Esophagus muscularis mucosa (tissue), 4 donors: Measurements from ENCODE around the gene PIGC.

Experiments used
- CTCF ChIP-seq, 3 experiments: fragments of 200-600 bp in 2 of 3; fragments of 450-650 bp in 1 of 3; sonication (generic) in 2 of 3; IDR thresholded peaks; one replicate each; pipeline ENCODE4 v1.5.1; 2017 to 2019; ENCODE audit warnings: antibody characterized with exemption in 3 of 3, mild to moderate bottlenecking in 2 of 3, moderate library complexity in 1 of 3
- EP300 ChIP-seq: sonication (generic); formaldehyde crosslinking; IDR thresholded peaks from one replicate; pipeline ENCODE4 v1.6.1; 2017; ENCODE audit warnings: antibody characterized with exemption
- POLR2A ChIP-seq: fragments of 450-650 bp; IDR thresholded peaks from one replicate; pipeline ENCODE4 v1.6.1; 2017; ENCODE audit warnings: antibody characterized with exemption, moderate library complexity, mild to moderate bottlenecking, low read depth

DNA sequence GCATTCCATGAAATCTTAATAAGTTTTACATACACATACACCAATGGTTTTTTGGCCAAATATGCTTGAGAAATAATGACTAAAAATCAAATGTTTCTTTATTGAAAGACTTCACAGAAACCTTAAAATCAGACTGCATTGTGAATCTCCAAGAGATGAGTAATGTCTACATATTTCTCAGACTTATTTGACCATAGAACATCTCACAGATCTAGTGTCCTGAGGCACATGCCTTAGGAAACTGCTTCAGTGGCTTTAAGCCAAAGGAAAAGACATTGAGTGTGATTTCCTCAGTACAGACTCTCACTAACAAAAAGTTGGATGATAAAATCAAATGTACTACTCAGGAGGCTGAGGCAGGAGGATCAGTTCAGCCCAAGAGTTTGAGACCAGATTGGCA, 29.5 kb downstream of the PIGC start:
- no peak for TF ChIP-seq CTCF (IDR thresholded peaks at IDR 0.05)
- no peak for TF ChIP-seq EP300
- no peak for TF ChIP-seq POLR2A
